HFFc6 (cell line): Measurements from ENCODE around the gene UBQLN4. TPM values are rescaled to one million over a fixed set of nuclear protein-coding genes. Genes with fewer than 3 reads are reported as not detected.

Experiments
- DNase-seq: peaks from one replicate; pipeline ENCODE4 v3.0.0-alpha.2; 2018
- H3K27ac Mint-ChIP-seq: 2 replicates; pipeline ENCODE4 v1.8.0; 2020; ENCODE audit warnings: mild to moderate bottlenecking, mixed read lengths
- H3K27me3 Mint-ChIP-seq: 2 replicates; pipeline ENCODE4 v1.8.0; 2021; ENCODE audit warnings: mild to moderate bottlenecking, moderate library complexity, mixed read lengths; ENCODE audit not compliant: insufficient read depth
- H3K36me3 Mint-ChIP-seq: 2 replicates; pipeline ENCODE4 v1.8.0; 2021; ENCODE audit warnings: low read depth, mixed read lengths
- H3K4me1 Mint-ChIP-seq: 2 replicates; pipeline ENCODE4 v1.8.0; 2020; ENCODE audit warnings: low read depth, mixed read lengths
- H3K4me3 Mint-ChIP-seq: 2 replicates; pipeline ENCODE4 v1.8.0; 2020; ENCODE audit warnings: mild to moderate bottlenecking, moderate library complexity, mixed read lengths
- H3K9me3 Mint-ChIP-seq: 2 replicates; pipeline ENCODE4 v1.8.0; 2020; ENCODE audit warnings: mild to moderate bottlenecking, mixed read lengths
- CTCF ChIP-seq: fragments of 200-600 bp; sonication (generic); IDR thresholded peaks from 2 replicates; pipeline ENCODE4 v1.5.0; 2021; ENCODE audit warnings: antibody characterized with exemption, mild to moderate bottlenecking
- total RNA-seq, 6 experiments: library from RNA; stranded (reverse); fragmentation: NEBNext Ultra II Directional; extraction: Animal tissue kit (Norgen Biotek cat#: 25700); gene quantifications; 2 replicates in 1 of 6; 3 replicates in 5 of 6; pipeline ENCODE4 v1.2.3, GENCODE V29; 2021

UBQLN4 gene
- total RNA-seq, 6 experiments from 2014 or later: 31.6 to 36.0 (median 32.9) TPM

GRCh38 chr1:156006666-156007376 lies 46.8 kb downstream of the UBQLN4 start:
- peaks cover 3% of the 10 kb centered on the region for H3K27me3 Mint-ChIP-seq
- peaks cover 27% of the 10 kb centered on the region for H3K36me3 Mint-ChIP-seq
- no peaks in the 10 kb centered on the region for H3K9me3 Mint-ChIP-seq
- peaks cover 23% of the 10 kb centered on the region for H3K4me1 Mint-ChIP-seq
- TF ChIP-seq CTCF: no peak
- H3K27ac Mint-ChIP-seq: peak overlapping the region; percentile 26; the same call in 1 of the 2 replicates
- H3K4me3 Mint-ChIP-seq: no peak overlapping the region
- no peak for DNase-seq

- Mint-ChIP-seq H3K27ac (no peak overlapping the region; the same call in 1 of the 2 replicates), H3K36me3 (peaks cover 12% of the 10 kb centered on the region), H3K4me3 (no peak overlapping the region), H3K27me3 (peaks cover 3% of the 10 kb centered on the region), H3K4me1 (peaks cover 34% of the 10 kb centered on the region), H3K9me3 (no peaks in the 10 kb centered on the region)
- no peak for DNase-seq
- no peak for TF ChIP-seq CTCF
Measured at GRCh38 chr1:156004843-156005584, 48.6 kb downstream of the UBQLN4 start.

- H3K27me3 Mint-ChIP-seq: peaks cover 3% of the 10 kb centered on the region
- no peak overlapping the region for H3K27ac Mint-ChIP-seq
- peaks cover 34% of the 10 kb centered on the region for H3K4me1 Mint-ChIP-seq
- H3K4me3 Mint-ChIP-seq: no peak overlapping the region
- DNase-seq: no peak
- peaks cover 6% of the 10 kb centered on the region for H3K36me3 Mint-ChIP-seq
- no peak for TF ChIP-seq CTCF
- no peaks in the 10 kb centered on the region for H3K9me3 Mint-ChIP-seq
Measured at GRCh38 chr1:156003923-156004188, 49.7 kb downstream of the UBQLN4 start.

GRCh38 chr1:156002188-156002911 lies 51.2 kb downstream of the UBQLN4 start:
- TF ChIP-seq CTCF: no peak
- DNase-seq: no peak
- no peaks in the 10 kb centered on the region for H3K36me3 Mint-ChIP-seq
- H3K27me3 Mint-ChIP-seq: peaks cover 3% of the 10 kb centered on the region
- peak overlapping the region; percentile 1 for H3K4me3 Mint-ChIP-seq
- H3K4me1 Mint-ChIP-seq: peaks cover 29% of the 10 kb centered on the region
- H3K9me3 Mint-ChIP-seq: no peaks in the 10 kb centered on the region
- peak overlapping the region; percentile 17; the same call in 1 of the 2 replicates for H3K27ac Mint-ChIP-seq

- Mint-ChIP-seq H3K36me3 (no peaks in the 10 kb centered on the region), H3K27ac (peak overlapping the region; percentile 17), H3K9me3 (no peaks in the 10 kb centered on the region), H3K4me1 (peaks cover 29% of the 10 kb centered on the region), H3K27me3 (peaks cover 3% of the 10 kb centered on the region), H3K4me3 (peak overlapping the region; percentile 1)
- DNase-seq: no peak
- TF ChIP-seq CTCF: no peak
Measured at GRCh38 chr1:156001662-156002171, 51.9 kb downstream of the UBQLN4 start.
